ENCODE measurements around the gene CHMP1B.

- TF ChIP-seq EZH2 (IDR thresholded peaks at IDR 0.05; ENCODE audit: insufficient read depth, poor library complexity, severe bottlenecking): no peak
- TF ChIP-seq EZH2phosphoT487 (IDR thresholded peaks at IDR 0.05; ENCODE audit: insufficient read depth, low read depth): no peak
These were observed 21.4 kb downstream of the CHMP1B start for GRCh38 chr18:11872479-11873136.

Measured in GM23248 (cell line).